PC-9 (cell line): ENCODE results near the gene LRRC63.
"Not testable (repeated sequence)": the region's sequence is repeated elsewhere in the genome, so short reads cannot be mapped to it uniquely, and the experiment has no call there.

Source experiments
- EZH2 ChIP-seq: fragments of 200-600 bp; sonication (generic); IDR thresholded peaks from 2 replicates; pipeline ENCODE4 v1.8.0; 2017; ENCODE audit warnings: antibody characterized with exemption, low read depth
- TF ChIP-seq, protein P1 (sequence below): fragments of 200-600 bp; sonication (generic); conservative IDR thresholded peaks from 2 replicates; pipeline ENCODE4 v1.6.1; 2017; ENCODE audit warnings: mixed run types, antibody characterized with exemption, mild to moderate bottlenecking, moderate library complexity

DNA sequence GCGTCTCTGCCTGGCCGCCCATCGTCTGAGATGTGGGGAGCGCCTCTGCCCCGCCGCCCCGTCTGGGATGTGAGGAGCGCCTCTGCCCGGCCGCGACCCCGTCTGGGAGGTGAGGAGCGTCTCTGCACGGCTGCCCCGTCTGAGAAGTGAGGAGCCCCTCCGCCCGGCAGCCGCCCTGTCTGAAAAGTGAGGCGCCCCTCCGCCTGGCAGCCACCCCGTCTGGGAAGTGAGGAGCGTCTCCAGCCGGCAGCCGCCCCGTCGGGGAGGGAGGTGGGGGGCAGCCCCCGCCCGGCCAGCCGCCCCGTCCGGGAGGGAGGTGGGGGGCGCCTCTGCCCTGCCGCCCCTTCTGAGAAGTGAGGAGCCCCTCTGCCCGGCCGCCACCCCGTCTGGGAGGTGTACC lies 49.0 kb upstream of the LRRC63 start:
- TF ChIP-seq, protein P1, sequence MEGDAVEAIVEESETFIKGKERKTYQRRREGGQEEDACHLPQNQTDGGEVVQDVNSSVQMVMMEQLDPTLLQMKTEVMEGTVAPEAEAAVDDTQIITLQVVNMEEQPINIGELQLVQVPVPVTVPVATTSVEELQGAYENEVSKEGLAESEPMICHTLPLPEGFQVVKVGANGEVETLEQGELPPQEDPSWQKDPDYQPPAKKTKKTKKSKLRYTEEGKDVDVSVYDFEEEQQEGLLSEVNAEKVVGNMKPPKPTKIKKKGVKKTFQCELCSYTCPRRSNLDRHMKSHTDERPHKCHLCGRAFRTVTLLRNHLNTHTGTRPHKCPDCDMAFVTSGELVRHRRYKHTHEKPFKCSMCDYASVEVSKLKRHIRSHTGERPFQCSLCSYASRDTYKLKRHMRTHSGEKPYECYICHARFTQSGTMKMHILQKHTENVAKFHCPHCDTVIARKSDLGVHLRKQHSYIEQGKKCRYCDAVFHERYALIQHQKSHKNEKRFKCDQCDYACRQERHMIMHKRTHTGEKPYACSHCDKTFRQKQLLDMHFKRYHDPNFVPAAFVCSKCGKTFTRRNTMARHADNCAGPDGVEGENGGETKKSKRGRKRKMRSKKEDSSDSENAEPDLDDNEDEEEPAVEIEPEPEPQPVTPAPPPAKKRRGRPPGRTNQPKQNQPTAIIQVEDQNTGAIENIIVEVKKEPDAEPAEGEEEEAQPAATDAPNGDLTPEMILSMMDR = not testable (repeated sequence)
- TF ChIP-seq EZH2 = not testable (repeated sequence)
